ENCODE measurements around the gene TBL1XR1. TPM values are rescaled to one million over a fixed set of nuclear protein-coding genes. Genes with fewer than 3 reads are reported as not detected.

Gene TBL1XR1
- polyA plus RNA-seq (ENCODE audit: insufficient read length in 12 of 12), result 100 to 1,000 TPM in 2 of 12 donors, 10 to 100 TPM in 10; 59.7 to 586 (median 82.5) TPM
- long read RNA-seq, donor 1, full-length matches to known transcripts, result 4 of 4 reads
- long read RNA-seq, donor 1, partial matches to known transcripts, result 0 of 4 reads
- long read RNA-seq, donor 1, other reads (novel, unspliced or antisense), result 0 of 4 reads
- long read RNA-seq, donor 2, full-length matches to known transcripts, result 7 of 7 reads
- long read RNA-seq, donor 2, partial matches to known transcripts, result 0 of 7 reads
- long read RNA-seq, donor 2, other reads (novel, unspliced or antisense), result 0 of 7 reads
- long read RNA-seq, donor 3, full-length matches to known transcripts, result 5 of 5 reads
- long read RNA-seq, donor 3, partial matches to known transcripts, result 0 of 5 reads
- long read RNA-seq, donor 3, other reads (novel, unspliced or antisense), result 0 of 5 reads
- long read RNA-seq, donor 4, full-length matches to known transcripts, result 1 of 1 reads
- long read RNA-seq, donor 4, partial matches to known transcripts, result 0 of 1 reads
- long read RNA-seq, donor 4, other reads (novel, unspliced or antisense), result 0 of 1 reads
- long read RNA-seq, donor 5, full-length matches to known transcripts, result 3 of 3 reads
- long read RNA-seq, donor 5, partial matches to known transcripts, result 0 of 3 reads
- long read RNA-seq, donor 5, other reads (novel, unspliced or antisense), result 0 of 3 reads
- long read RNA-seq, donor 6, full-length matches to known transcripts, result 3 of 3 reads
- long read RNA-seq, donor 6, partial matches to known transcripts, result 0 of 3 reads
- long read RNA-seq, donor 6, other reads (novel, unspliced or antisense), result 0 of 3 reads
- long read RNA-seq, donor 7, full-length matches to known transcripts, result 12 of 12 reads
- long read RNA-seq, donor 7, partial matches to known transcripts, result 0 of 12 reads
- long read RNA-seq, donor 7, other reads (novel, unspliced or antisense), result 0 of 12 reads
- long read RNA-seq, donor 8, full-length matches to known transcripts, result 7 of 7 reads
- long read RNA-seq, donor 8, partial matches to known transcripts, result 0 of 7 reads
- long read RNA-seq, donor 8, other reads (novel, unspliced or antisense), result 0 of 7 reads
- long read RNA-seq, donor 9, full-length matches to known transcripts, result 1 of 1 reads
- long read RNA-seq, donor 9, partial matches to known transcripts, result 0 of 1 reads
- long read RNA-seq, donor 9, other reads (novel, unspliced or antisense), result 0 of 1 reads
- long read RNA-seq, donor 10, full-length matches to known transcripts, result 1 of 1 reads
- long read RNA-seq, donor 10, partial matches to known transcripts, result 0 of 1 reads
- long read RNA-seq, donor 10, other reads (novel, unspliced or antisense), result 0 of 1 reads
- long read RNA-seq, donor 11, full-length matches to known transcripts, result 1 of 1 reads
- long read RNA-seq, donor 11, partial matches to known transcripts, result 0 of 1 reads
- long read RNA-seq, donor 11, other reads (novel, unspliced or antisense), result 0 of 1 reads

DNA sequence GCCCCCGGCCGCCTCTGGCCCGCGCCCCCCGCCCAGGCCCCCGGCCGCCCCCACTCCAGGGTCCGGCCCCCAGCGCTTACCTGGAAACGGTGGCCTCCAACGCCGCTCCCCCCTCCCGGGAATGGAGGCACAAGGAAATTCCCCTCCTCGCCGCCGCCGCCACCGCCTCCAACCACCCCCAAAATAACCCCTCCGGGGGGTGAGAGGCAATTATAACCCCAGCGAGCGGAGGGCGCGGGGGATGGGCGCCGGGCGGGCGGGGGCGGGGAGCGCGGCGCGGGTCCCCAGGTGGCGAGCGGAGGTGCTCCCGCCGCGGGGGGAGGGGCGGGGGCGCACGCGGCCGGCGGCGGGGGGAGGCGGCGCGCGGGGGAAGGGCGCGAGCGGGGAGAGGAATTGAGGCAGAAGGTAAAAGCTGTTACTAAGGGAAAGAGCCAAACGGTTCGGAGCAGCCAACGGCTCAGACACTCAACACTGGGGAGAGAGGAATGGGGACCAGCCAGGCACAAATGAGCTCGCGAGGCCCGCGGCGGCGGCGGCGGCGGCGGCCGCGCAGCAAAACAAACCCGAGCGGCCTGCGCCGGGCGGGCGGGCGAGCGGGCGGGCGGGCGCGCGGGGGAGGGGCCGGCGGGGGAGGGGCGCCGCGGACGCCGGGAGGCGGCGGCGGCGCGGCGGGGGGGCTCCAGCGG is at the start of gene TBL1XR1:
Gene TBL1XR1 (minus strand): TSS at position 442 of the 686 bp plus-strand sequence. CDS start 132,505 bp downstream, outside the sequence.
- DNase-seq, result peak; percentile 96

DNA sequence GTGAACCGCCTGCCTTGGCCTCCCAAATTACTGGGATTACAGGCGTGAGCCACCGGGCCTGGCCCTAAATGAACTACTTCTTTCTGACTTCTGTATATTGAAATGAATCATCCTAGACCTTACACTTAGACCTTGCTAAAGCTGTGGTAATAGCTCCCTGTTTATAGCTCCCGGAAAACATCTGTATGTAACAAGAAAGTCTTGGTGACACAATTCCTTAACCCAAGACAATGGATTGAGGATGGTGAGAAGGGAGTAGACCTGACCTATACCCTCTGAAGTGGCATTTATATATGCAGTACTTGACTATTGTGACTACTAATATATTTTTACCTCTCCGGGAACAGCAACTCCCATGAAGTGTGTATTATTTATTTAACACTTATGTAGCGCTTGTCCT is 48.0 kb upstream of the TBL1XR1 start:
- no peak for DNase-seq

DNA sequence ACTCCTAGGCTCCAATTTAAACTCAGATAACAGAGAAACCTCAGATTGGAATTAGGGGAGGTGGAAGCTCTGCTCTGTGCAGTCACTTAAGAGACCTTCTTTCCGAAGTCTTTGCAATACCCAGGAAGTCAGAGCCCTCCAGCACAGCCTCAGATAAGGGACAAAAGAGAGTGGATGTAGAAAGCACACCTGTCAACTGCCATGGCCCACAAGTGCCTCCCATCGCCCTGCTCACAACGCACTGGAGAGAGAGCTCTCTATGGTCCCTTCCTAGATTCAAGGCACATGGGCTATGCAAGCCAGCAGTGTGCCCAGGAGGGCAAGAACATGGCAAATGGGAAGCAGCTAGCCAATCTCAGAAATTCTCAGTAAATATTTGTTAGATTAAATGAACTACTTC is 47.3 kb upstream of the TBL1XR1 start:
- DNase-seq, result no peak

DNA sequence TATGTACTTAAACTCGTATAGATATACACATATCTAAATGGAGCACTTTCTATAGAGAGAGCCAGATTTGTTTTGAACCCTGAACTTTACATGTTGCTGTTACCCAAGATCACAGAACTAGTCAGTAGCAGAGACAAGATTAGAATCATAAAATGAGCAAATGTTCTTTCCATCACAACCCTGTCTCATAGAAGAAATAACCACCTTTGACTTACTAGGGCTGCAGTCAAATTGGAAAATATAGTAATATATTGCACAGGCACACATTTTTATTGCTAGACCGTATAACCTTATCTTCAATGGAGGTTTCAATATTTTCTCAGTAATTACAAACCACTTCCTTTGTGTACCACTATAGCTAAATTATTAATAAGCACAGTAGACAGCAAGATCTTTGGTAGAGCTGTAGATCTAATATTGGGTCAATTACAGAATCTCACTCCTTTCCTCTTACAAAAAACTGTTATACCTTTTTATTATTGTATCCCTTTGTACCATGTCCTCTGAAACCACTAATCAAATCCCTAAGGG is 41.5 kb upstream of the TBL1XR1 start:
- no peak for DNase-seq

DNA sequence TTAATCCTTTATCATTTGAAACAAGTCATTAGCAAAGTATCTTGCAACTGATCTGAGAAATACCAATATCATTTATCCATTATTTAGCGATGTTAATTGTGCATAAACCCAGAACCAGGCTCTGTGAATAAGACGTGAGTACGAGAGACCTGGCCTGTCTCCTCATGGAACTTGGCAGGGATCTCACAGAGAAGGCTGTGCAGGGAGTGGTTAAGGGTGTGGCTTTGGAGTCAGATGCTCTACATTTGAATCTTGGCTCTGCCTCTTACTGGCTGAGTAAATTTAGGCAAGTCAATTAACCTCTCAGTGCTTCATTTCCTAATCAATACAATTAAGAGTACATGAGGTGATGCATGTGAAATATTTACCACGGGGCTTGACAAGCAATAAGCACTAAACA is 39.9 kb upstream of the TBL1XR1 start:
- no peak for DNase-seq

DNA sequence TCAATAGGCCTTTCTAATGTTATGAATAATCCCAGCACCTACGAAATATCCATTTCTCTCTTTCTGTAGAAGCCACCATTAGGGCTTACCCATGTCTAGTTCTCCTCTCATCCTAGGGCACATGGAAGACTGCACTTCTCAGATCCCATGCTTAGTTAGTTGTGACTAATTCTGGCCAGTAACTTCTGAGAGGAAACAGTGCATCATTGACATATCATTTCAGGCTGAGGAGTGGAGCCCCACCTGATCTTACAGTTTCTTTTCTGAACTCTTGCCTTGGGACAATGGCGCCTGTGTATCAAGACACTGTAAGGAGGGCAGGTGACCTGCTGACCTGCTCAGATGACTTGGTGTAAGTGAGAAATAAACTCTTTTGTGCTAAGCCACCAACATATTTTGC is 39.4 kb upstream of the TBL1XR1 start:
- no peak for DNase-seq

DNA sequence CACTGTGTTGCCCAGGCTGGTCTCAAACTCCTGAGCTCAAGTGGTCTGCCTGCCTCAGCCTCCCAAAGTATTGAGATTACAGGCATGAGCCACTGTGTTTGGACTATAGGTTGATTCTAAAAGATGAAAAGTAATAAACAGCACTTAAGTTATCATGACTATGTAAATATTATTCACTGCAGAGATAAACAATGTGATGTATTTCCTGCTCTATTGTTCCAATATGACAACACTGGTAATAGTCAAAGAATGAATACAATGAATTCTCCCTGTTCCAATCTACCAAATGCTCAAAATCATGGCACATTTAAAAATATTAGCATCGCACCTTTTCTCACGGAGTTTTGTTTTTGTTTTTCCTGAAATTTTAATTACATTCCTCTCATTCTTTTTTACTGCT is 36.8 kb upstream of the TBL1XR1 start:
- DNase-seq, result no peak

DNA sequence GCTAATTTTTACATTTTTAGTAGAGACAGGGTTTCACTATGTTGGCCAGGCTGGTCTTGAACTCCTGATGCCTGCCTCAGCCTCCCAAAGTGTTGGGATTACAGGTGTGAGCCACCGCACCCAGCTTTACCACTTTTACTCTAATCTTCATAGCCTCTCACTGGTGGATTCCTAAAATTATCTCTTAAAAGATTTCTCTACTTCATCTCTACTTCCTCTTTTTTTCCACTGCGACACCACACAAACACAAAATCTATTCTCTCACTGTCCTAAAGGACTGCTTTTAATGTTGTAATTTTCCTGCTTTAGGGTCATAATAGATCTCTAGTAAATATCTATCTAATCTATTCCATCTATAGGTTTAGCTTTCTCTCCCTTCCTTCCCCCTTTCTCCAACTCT is 34.0 kb upstream of the TBL1XR1 start:
- DNase-seq, result no peak

DNA sequence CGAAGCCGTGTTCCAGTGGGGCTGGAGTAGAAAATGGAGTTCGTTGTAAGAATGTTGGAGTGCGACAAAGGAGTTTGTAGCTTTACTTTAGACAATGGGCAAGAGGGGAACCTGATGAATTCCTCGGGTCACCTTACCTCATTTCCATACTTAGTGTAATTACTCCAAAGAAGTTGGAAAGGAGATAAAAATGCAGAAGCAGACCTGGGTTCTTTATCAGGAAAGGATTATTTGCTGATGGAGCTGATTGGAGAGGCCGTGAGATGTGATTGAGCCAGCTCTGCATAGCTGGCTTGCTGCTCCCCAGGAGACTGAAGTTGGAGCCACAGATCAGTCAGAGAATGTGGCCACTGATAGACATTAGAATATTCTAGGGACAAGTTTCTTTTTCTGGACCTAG is 33.4 kb upstream of the TBL1XR1 start:
- no peak for DNase-seq

DNA sequence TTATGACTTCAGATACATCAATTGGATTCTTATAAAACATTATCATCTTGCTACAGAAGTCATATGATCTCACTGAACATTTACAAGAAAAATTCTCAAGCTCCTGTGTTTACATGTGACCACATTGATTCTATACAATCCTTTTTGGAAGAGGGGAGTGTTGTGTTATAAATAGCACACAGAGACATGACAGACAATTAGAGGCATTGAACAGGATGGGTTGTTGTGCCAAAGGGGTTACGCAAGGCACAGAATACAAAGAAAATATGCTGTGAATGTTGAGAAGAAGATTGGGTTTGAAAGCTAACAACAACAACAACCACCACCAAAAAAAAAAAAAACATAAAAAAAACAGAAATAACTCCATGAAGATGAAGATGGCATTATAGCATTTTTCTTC is 32.5 kb upstream of the TBL1XR1 start:
- no peak for DNase-seq

DNA sequence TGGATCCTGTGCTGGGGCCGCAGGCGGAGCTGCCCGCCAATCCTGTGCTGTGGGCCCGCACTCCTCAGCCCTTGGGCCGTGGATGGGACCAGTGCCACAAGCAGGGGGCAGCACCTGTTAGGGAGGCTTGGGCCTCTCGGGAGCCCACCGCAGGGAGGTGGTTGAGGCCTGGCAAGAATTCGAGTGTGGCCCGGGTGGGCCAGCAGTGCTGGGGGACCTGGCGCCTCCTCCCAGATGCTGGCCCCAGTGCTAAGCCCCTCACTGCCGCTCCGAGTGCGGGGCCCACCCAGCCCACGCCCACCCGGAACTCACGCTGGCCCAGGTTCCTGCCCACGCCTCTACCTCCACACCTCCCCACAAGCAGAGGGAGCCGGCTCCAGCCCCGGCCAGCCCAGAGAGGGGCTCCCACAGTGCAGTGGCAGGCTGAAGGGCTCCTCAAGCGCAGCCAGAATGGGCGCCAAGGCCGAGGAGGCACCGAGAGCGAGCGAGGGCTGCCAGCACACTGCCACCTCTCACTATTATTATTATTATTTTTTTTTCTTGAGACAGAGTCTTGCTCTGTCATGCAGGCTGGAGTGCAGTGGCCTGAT is 31.4 kb upstream of the TBL1XR1 start:
- DNase-seq, result no peak

DNA sequence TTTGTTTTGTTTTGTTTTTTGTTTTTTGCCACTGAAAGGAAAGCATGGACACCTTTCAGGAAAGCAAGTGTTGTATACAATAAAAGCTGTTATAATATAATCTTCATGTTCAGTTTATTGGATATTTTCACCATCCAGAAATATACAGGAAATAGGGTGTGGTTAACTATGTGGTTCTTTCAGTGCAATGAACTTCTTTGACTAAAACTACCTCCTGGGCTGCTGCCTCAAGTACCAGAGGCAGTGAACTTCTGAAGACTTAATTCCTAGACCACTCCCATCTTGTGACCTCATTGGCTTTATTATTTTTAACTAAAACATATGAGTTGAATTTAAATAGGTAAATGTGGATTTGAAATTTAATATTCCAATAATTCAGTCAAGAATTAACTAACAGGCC is 27.1 kb upstream of the TBL1XR1 start:
- DNase-seq, result no peak

DNA sequence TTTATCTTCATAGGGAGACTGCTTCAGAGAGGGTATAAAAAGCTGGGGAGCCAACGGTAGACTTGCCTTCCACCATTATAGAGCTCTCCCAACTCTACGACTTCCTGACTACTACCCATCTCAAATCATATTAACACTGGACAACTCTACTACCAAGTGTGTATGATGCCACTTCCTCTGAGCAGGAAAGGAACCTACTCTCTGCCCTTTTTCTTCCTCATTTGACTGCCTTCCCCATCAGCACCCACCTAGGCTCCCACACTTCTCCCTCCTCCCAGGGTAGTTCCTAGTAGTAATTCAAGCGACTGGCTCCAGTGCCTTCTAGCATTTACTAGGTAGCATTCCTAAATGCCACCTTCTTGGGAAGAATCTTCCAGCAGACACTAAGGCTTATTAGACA is 24.5 kb upstream of the TBL1XR1 start:
- DNase-seq, result no peak

DNA sequence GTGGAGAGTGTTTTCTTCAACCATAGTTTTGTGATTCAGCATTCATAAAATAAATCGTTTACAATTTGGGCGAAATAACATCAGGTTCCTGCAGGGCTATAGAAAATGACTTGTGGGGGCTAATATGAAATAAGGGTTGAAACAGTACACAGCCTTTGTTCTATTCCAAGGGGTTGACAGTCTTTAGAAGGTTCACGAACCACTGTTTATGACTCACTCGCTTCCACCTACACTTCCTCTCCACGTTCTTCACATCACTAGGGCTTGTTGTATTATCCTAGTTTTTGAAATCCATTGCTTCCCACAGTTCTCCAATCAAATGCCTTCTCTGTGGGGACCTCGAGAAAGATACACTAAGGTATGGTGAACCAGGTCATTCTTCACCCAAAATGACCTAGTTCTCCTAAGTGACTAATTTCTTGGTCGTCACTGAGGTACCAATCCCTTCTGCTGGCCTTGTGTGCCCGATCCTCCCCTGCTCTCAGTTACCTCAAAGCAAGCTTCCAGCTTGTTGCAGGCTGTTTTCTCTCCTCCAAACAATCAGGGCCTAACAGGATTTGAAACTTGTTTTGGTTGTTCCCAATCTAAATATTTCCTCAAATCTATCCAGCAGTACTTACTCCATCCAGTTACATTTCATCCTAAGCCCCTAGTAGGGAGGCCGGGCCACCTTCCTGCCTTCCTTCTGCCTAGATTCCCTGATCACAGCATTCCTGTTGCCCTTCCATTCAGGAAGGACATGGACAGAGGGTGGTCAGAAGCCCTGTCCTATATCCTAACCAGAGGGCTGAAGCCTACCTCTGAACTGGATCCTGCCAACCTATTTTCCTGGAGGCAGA is 23.1 kb upstream of the TBL1XR1 start:
- no peak for DNase-seq

DNA sequence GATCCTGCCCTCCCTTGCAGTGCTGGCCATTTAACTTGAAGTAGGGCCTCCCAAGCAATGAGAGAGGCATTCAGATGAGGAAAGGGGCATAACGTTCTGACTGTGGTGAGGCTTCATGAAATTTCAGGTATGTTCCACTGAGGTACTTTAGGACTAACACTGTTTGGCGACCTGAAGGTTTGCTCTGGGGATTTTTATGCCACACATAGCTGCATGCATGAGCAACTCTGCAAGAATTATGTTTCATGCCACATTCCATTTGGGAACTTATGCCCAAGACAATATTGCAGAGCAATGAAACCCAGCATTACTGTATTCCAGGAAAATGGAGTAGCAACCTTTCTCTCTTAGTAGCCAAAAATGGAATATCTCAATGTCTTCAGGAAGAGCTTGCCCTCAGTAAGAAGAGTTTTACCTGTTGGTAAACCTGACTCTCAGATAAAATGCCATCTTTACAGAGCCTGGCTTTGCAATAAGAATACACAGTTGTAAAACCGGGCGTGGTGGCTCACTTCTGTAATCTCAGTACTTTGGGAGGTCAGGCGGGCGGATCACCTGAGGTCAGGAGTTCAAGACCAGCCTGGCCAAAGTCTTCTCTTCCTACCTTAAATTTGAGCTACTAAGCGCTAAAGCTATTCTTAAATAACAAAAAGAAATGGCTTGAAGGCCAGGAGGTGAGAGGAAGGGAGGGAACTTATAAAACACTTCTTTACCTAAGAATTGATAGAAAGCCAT is 16.7 kb upstream of the TBL1XR1 start:
- DNase-seq, result no peak

DNA sequence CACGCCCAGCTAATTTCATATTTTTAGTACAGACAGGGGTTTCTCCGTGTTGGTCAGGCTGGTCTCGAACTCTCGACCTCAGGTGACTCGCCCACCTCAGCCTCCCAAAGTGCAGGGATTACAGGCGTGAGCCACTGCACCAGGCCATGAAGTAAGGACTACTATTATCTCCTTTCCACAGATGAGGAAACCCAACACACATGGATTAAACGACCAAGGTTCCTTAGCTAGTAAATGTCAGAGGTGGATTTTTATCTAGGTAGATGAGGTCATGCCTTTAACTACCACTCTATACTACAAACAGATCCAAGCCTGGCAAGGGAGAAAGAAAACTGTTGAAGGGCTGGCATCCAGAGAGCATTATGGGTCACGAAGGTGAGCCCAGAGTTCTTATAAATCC is 15.5 kb upstream of the TBL1XR1 start:
- no peak for DNase-seq

DNA sequence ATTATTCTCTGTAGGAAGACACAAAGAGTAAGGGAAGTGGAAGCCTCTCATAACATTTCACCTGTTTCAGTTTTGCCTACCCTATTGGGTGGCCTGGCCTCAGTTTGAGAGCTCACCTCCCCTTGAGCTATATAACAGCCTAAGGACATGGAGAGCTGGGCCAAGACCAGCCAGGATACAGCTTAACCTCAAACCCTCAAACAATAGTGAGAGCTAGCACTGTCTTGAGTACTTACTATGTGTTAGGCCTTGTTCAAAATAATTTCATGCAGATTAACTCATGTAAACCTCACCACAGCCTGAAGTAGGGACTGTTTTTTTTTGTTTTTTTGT is 15.0 kb upstream of the TBL1XR1 start:
- no peak for DNase-seq

DNA sequence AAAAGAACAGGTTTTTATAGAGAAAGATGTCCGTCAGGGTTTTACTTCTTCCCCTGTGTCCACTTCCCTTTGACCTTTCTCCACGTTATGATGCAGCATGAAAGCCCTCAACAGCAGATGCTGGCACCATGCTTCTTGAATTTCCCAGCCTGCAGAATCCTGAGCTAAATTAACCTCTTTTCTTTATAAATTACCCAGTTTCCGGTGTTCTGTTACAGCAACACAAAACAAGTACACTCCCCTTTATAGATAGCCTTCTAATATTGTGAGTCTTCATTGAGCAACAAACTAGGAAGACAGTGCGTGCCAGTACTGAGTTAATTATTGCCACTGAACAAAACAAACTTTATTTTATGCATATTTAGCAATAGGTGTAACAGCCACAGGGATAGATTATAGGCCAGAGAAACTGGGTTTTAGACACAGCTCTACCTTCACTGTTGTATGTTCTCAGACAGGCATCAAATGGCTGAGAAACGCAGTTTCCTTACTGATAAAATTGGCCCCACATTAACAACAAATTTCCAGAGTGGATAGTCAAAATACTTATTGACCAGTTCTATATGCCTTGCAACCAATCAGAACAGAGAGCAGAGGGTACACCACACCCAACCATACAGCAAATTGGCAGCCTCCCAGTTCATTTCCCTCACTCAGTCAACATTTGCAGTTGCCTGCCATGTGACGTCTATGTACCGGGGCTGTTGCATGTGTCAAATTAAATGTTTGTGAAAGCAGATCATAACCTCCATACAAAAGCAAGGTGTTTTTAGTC is 14.4 kb upstream of the TBL1XR1 start:
- DNase-seq, result no peak

Measured in muscle of arm (tissue), 14 donors.